Heart left ventricle (tissue), 16 donors: ENCODE data around the gene PRDM16. TPM values are rescaled to one million over a fixed set of nuclear protein-coding genes. Genes with fewer than 3 reads are reported as not detected.

ENCODE experiments used
- ATAC-seq, 4 donors: fragments of 200-7000 bp; cut with Tn5 transposase; one replicate each; pipeline ENCODE4 v1.9.1; 2020 to 2022; ENCODE audit warnings: moderate library complexity in 4 of 4, mild to moderate bottlenecking in 3 of 4, moderate number of reproducible peaks in 1 of 4
- DNase-seq, 5 donors: peaks; one replicate each; pipeline ENCODE4 v3.0.0-alpha.2; 2020
- H3K27ac ChIP-seq, 12 donors: fragments of 200-600 bp; sonication (generic) in 4 of 12; one replicate each; pipeline versions ENCODE4 v1.5.0 to v1.8.0; 2016 to 2022; ENCODE audit warnings: mild to moderate bottlenecking in 2 of 12
- H3K27me3 ChIP-seq, 9 donors: fragments of 200-600 bp; sonication (generic) in 2 of 9; one replicate each; pipeline versions ENCODE4 v1.5.1 to v1.8.0; 2016 to 2022; ENCODE audit warnings: mild to moderate bottlenecking in 3 of 9
- H3K36me3 ChIP-seq, 9 donors: fragments of 200-600 bp; sonication (generic) in 2 of 9; one replicate each; pipeline versions ENCODE4 v1.5.0 to v1.8.0; 2018 to 2022; ENCODE audit warnings: mild to moderate bottlenecking in 2 of 9
- H3K4me1 ChIP-seq, 12 donors: fragments of 200-600 bp; sonication (generic) in 4 of 12; one replicate each; pipeline versions ENCODE4 v1.5.0 to v1.8.0; 2016 to 2022; ENCODE audit warnings: mild to moderate bottlenecking in 3 of 12
- H3K4me3 ChIP-seq, 12 donors: fragments of 200-600 bp; sonication (generic) in 4 of 12; one replicate each; pipeline versions ENCODE4 v1.5.0 to v1.8.0; 2017 to 2022; ENCODE audit warnings: mild to moderate bottlenecking in 9 of 12, moderate library complexity in 4 of 12
- H3K9me3 ChIP-seq, 12 donors: fragments of 200-600 bp; sonication (generic) in 4 of 12; one replicate each; pipeline versions ENCODE4 v1.5.0 to v1.8.0; 2016 to 2022; ENCODE audit warnings: mild to moderate bottlenecking in 1 of 12
- CTCF ChIP-seq, 12 donors: fragments of 200-600 bp; sonication (generic) in 4 of 12; IDR thresholded peaks; one replicate each; pipeline versions ENCODE4 v1.5.0 to v1.8.0; 2018 to 2022; ENCODE audit warnings: antibody characterized with exemption in 12 of 12, mild to moderate bottlenecking in 5 of 12
- POLR2A ChIP-seq, 2 donors: fragments of 450-650 bp; IDR thresholded peaks; one replicate each; pipeline ENCODE4 v1.6.1; 2017; ENCODE audit warnings: antibody characterized with exemption in 2 of 2, mild to moderate bottlenecking in 2 of 2, moderate library complexity in 2 of 2
- WGBS, 4 donors: extraction: QIAGEN DNeasy Blood & Tissue Kit in 2 of 4; methylation state at CpG; one replicate each; pipeline versions ENCODE4 v1.1.5 to v1.1.7; 2013 to 2018; 5-methylcytosine and 5-hydroxymethylcytosine counted together
- intact Hi-C, 10 donors: fragments of 100-400 bp; cut with DNase I; formaldehyde crosslinking; loops; one replicate each; pipeline versions ENCODE4 v1.11.1 to v1.14.2; 2022
- polyA plus RNA-seq, 2 donors: library from polyadenylated mRNA; stranded (reverse); fragments of 200-250 nt; gene quantifications; one replicate each; pipeline ENCODE4 v1.2.3, GENCODE V29; 2013
- total RNA-seq, 9 donors: library from RNA; depleted of rRNA in 2 of 9; stranded (reverse); fragments of >200 nt in 2 of 9; fragmentation: NEBNext Ultra II Directional in 3 of 9; extraction: Animal tissue kit (Norgen Biotek cat#: 25700) in 3 of 9; gene quantifications; one replicate each; pipeline versions ENCODE4 v1.1.0 to v1.2.4, GENCODE V29; 2016 to 2023
- donor health status: ischemic (EF 13 %, LVEDD 7.1; RV severe dilation, severe dysfunction).
- donor health status: healthy with polysubstance abuse.
- donor health status: DM: no; HTN: yes; CAD: no.
- donor health status: DM: no; HTN: no; CAD: no.
- donor health status: ischemic (EF 25% LVEDD 6.9; RV normal size, moderate dysfunction).
- donor health status: ischemic (EF 25% LVEDD 5.7; RV mildly dilated, moderate dysfunction).
- donor health status: healthy.
- donor health status: DM: yes; HTN: yes; CAD: no.
- donor health status: ischemic (EF 35%, LVEDD 5.7; RV mildly dilated, moderate dysfunction).
- donor health status: nonischemic (EF 11% LVEDD 7.7; RV severe dilation, severe dysfunction).
- donor health status: DM: yes; HTN: yes; CAD: no.
- donor health status: PGD.
- donor health status: ischemic (EF 29% LVEDD 5.4; RV normal size, mild dysfunction).
- donor health status: nonischemic (EF 23%, LVEDD 6.1; RV moderate dilation, normal function).

PRDM16 gene
- total and polyA plus RNA-seq, 11 donors = 6.0 to 22.7 (median 14.0) TPM

GRCh38 chr1:3378411-3379208 lies 309.6 kb downstream of the PRDM16 start:
- Histone ChIP-seq H3K36me3 (no peaks in the 10 kb centered on the region), H3K9me3 (no peaks in the 10 kb centered on the region), H3K4me1 (peaks cover 0 to 5% (median 0%) of the 10 kb centered on the region in 12 donors), H3K27ac (no peak overlapping the region), H3K27me3 (no peaks in the 10 kb centered on the region), H3K4me3 (no peak overlapping the region)
- 85 to 94% (median 92%) methylated on average over 15 to 17 of the region's 17 CpGs for WGBS, 4 donors
- ATAC-seq (no peak), DNase-seq (no peak)
- TF ChIP-seq POLR2A (IDR thresholded peaks at IDR 0.05) (no peak), CTCF (IDR thresholded peaks at IDR 0.05) (no peak)
- intact Hi-C loops = no loop called here

- DNase-seq (no peak), ATAC-seq (no peak)
- H3K27ac ChIP-seq = no peak overlapping the region
- intact Hi-C loops = no loop called here
- WGBS, 4 donors = 80 to 90% (median 85%) methylated on average over 5 to 6 of the region's 6 CpGs
- H3K36me3 ChIP-seq = no peaks in the 10 kb centered on the region
- no peaks in the 10 kb centered on the region for H3K9me3 ChIP-seq
- H3K4me1 ChIP-seq = peaks cover 0 to 5% (median 0%) of the 10 kb centered on the region in 12 donors
- no peak for TF ChIP-seq POLR2A (IDR thresholded peaks at IDR 0.05)
- no peak for TF ChIP-seq CTCF (IDR thresholded peaks at IDR 0.05)
- no peaks in the 10 kb centered on the region for H3K27me3 ChIP-seq
- no peak overlapping the region for H3K4me3 ChIP-seq
Observed at GRCh38 chr1:3379934-3380333, 310.9 kb downstream of the PRDM16 start.

GRCh38 chr1:3380469-3380868 lies 311.5 kb downstream of the PRDM16 start:
- ATAC-seq = no peak
- no peak for TF ChIP-seq CTCF (IDR thresholded peaks at IDR 0.05)
- no peak for TF ChIP-seq POLR2A (IDR thresholded peaks at IDR 0.05)
- H3K4me3 ChIP-seq = no peak overlapping the region
- H3K27ac ChIP-seq = no peak overlapping the region
- H3K9me3 ChIP-seq = no peaks in the 10 kb centered on the region
- H3K4me1 ChIP-seq = peaks cover 0 to 5% (median 0%) of the 10 kb centered on the region in 12 donors
- intact Hi-C loops = no loop called here
- H3K27me3 ChIP-seq = no peaks in the 10 kb centered on the region
- DNase-seq = no peak
- H3K36me3 ChIP-seq = no peaks in the 10 kb centered on the region
- WGBS, 4 donors = 83 to 88% (median 87%) methylated on average over 9 to 11 of the region's 11 CpGs

- Histone ChIP-seq H3K36me3 (peaks cover 0 to 7% (median 0%) of the 10 kb centered on the region in 9 donors), H3K27me3 (no peaks in the 10 kb centered on the region), H3K27ac (no peak overlapping the region), H3K4me1 (peaks cover 0 to 5% (median 0%) of the 10 kb centered on the region in 12 donors), H3K4me3 (no peak overlapping the region), H3K9me3 (no peaks in the 10 kb centered on the region)
- intact Hi-C loops = no loop called here
- DNase-seq (no peak), ATAC-seq (no peak)
- TF ChIP-seq POLR2A (IDR thresholded peaks at IDR 0.05) = no peak
- TF ChIP-seq CTCF (IDR thresholded peaks at IDR 0.05) = no peak
- WGBS, 4 donors = 48 to 70% (median 64%) methylated on average over 2 to 10 of the region's 10 CpGs
Observed at GRCh38 chr1:3381901-3382300, 312.9 kb downstream of the PRDM16 start.
